BE2C (cell line): ENCODE measurements around the gene SWSAP1.
"Not testable (repeated sequence)": the region's sequence is repeated elsewhere in the genome, so short reads cannot be mapped to it uniquely, and the experiment has no call there.

ENCODE experiments used
- DNase-seq: peaks from one replicate; pipeline ENCODE4 v3.0.0-alpha.2; 2020
- H3K27me3 ChIP-seq: fragments of 250-450 bp; sonication (Bioruptor Pico); 2 replicates; pipeline ENCODE4 v1.5.1; 2020; ENCODE audit warnings: mild to moderate bottlenecking
- H3K36me3 ChIP-seq: fragments of 250-450 bp; sonication (Bioruptor Pico); 2 replicates; pipeline ENCODE4 v1.5.1; 2020; ENCODE audit warnings: mild to moderate bottlenecking
- H3K4me1 ChIP-seq: fragments of 250-450 bp; sonication (Bioruptor Pico); 2 replicates; pipeline ENCODE4 v1.5.1; 2020
- H3K4me3 ChIP-seq: 2 replicates; pipeline ENCODE4 v1.5.1; 2011; ENCODE audit warnings: low read depth, low read length
- H3K9me3 ChIP-seq: fragments of 250-450 bp; sonication (Bioruptor Pico); 2 replicates; pipeline ENCODE4 v1.5.1; 2020
- CTCF ChIP-seq: IDR thresholded peaks from 2 replicates; pipeline ENCODE4 v1.5.1; 2012; ENCODE audit warnings: mild to moderate bottlenecking, low read depth, low read length

The SWSAP1 gene

GRCh38 chr19:11404588-11405222, 30.2 kb downstream of the SWSAP1 start:
- no peak overlapping the region for H3K4me3 ChIP-seq
- no peak for DNase-seq
- no peaks in the 10 kb centered on the region for H3K9me3 ChIP-seq
- H3K4me1 ChIP-seq = peaks cover 3% of the 10 kb centered on the region; the same call in 1 of the 2 replicates
- H3K36me3 ChIP-seq = no peaks in the 10 kb centered on the region
- no peak for TF ChIP-seq CTCF
- H3K27me3 ChIP-seq = no peaks in the 10 kb centered on the region; the same call in 1 of the 2 replicates

- no peaks in the 10 kb centered on the region for H3K36me3 ChIP-seq
- no peaks in the 10 kb centered on the region for H3K9me3 ChIP-seq
- peaks cover 3% of the 10 kb centered on the region; the same call in 1 of the 2 replicates for H3K4me1 ChIP-seq
- DNase-seq = peak; percentile 56
- no peaks in the 10 kb centered on the region; the same call in 1 of the 2 replicates for H3K27me3 ChIP-seq
- H3K4me3 ChIP-seq = peak overlapping the region; percentile 34
- TF ChIP-seq CTCF = peak; percentile 52
These were observed 31.6 kb downstream of the SWSAP1 start for GRCh38 chr19:11405846-11406643.

- not testable (repeated sequence) for DNase-seq, H3K9me3 ChIP-seq, H3K4me1 ChIP-seq, H3K36me3 ChIP-seq, H3K4me3 ChIP-seq, H3K27me3 ChIP-seq
These were observed 32.3 kb downstream of the SWSAP1 start for GRCh38 chr19:11406703-11407236.

- H3K27me3 ChIP-seq = no peaks in the 10 kb centered on the region; the same call in 1 of the 2 replicates
- H3K4me3 ChIP-seq = no peak overlapping the region
- no peak for TF ChIP-seq CTCF
- peaks cover 3% of the 10 kb centered on the region; the same call in 1 of the 2 replicates for H3K4me1 ChIP-seq
- DNase-seq = no peak
- no peaks in the 10 kb centered on the region for H3K9me3 ChIP-seq
- no peaks in the 10 kb centered on the region for H3K36me3 ChIP-seq
These were observed 34.1 kb downstream of the SWSAP1 start for GRCh38 chr19:11408591-11408990.

- Histone ChIP-seq H3K9me3 (no peaks in the 10 kb centered on the region), H3K36me3 (no peaks in the 10 kb centered on the region), H3K27me3 (no peaks in the 10 kb centered on the region; the same call in none of the 2 replicates), H3K4me3 (no peak overlapping the region), H3K4me1 (no peaks in the 10 kb centered on the region)
- DNase-seq = no peak
- TF ChIP-seq CTCF = no peak
These were observed 36.2 kb downstream of the SWSAP1 start for GRCh38 chr19:11410682-11411081.

GRCh38 chr19:11414544-11414943, 40.1 kb downstream of the SWSAP1 start:
- no peak for DNase-seq
- H3K9me3 ChIP-seq = no peaks in the 10 kb centered on the region
- no peaks in the 10 kb centered on the region for H3K4me1 ChIP-seq
- no peak overlapping the region for H3K4me3 ChIP-seq
- H3K27me3 ChIP-seq = peaks cover 30% of the 10 kb centered on the region
- no peaks in the 10 kb centered on the region for H3K36me3 ChIP-seq
- TF ChIP-seq CTCF = no peak
